Measurements from ENCODE around the gene ARSB.
"Not testable (repeated sequence)": the region's sequence is repeated elsewhere in the genome, so short reads cannot be mapped to it uniquely, and the experiment has no call there.

Gene ARSB

GRCh38 chr5:78763659-78764189 lies 221.4 kb downstream of the ARSB start:
- in situ Hi-C loops (cut with HindIII; ENCODE audit: low pct_ligation_motif_present, low sequenced_read_pairs): no loop called here
- Histone ChIP-seq H3K27me3 (replicated peaks) (no peaks in the 10 kb centered on the region), H3K27ac (no peak overlapping the region), H3K4me3 (ENCODE audit: low read depth, low read length) (no peak overlapping the region), H3K36me3 (replicated peaks) (no peaks in the 10 kb centered on the region)
- no peak for TF ChIP-seq CTCF (IDR thresholded peaks at IDR 0.05; ENCODE audit: low read depth, low read length, missing control alignments)
- DNase-seq: no peak

- DNase-seq; H3K36me3 ChIP-seq (replicated peaks); H3K4me3 ChIP-seq (ENCODE audit: low read depth, low read length); in situ Hi-C loops (cut with HindIII; ENCODE audit: low pct_ligation_motif_present, low sequenced_read_pairs); H3K27me3 ChIP-seq (replicated peaks); H3K27ac ChIP-seq: not testable (repeated sequence)
Measured at GRCh38 chr5:78762743-78763142, 222.4 kb downstream of the ARSB start.

- no peak for DNase-seq
- in situ Hi-C loops (cut with HindIII; ENCODE audit: low pct_ligation_motif_present, low sequenced_read_pairs): no loop called here
Measured at GRCh38 chr5:78761840-78762239, 223.3 kb downstream of the ARSB start.

GRCh38 chr5:78760770-78761169 lies 224.3 kb downstream of the ARSB start:
- no peaks in the 10 kb centered on the region for H3K27me3 ChIP-seq (replicated peaks)
- in situ Hi-C loops (cut with HindIII; ENCODE audit: low pct_ligation_motif_present, low sequenced_read_pairs): no loop called here
- H3K27ac ChIP-seq: no peak overlapping the region
- no peaks in the 10 kb centered on the region for H3K36me3 ChIP-seq (replicated peaks)
- peak; percentile 67 for TF ChIP-seq CTCF (IDR thresholded peaks at IDR 0.05; ENCODE audit: low read depth, low read length, missing control alignments)
- H3K4me3 ChIP-seq (ENCODE audit: low read depth, low read length): no peak overlapping the region
- DNase-seq: no peak

More at GRCh38 chr5:78761840-78762239, 223.3 kb downstream of the ARSB start:
- Histone ChIP-seq H3K27me3 (replicated peaks) (no peaks in the 10 kb centered on the region), H3K27ac (no peak overlapping the region), H3K36me3 (replicated peaks) (no peaks in the 10 kb centered on the region), H3K4me3 (ENCODE audit: low read depth, low read length) (no peak overlapping the region)
- TF ChIP-seq CTCF (IDR thresholded peaks at IDR 0.05; ENCODE audit: low read depth, low read length, missing control alignments): no peak

GRCh38 chr5:78760366-78760765 lies 224.7 kb downstream of the ARSB start:
- in situ Hi-C loops (cut with HindIII; ENCODE audit: low pct_ligation_motif_present, low sequenced_read_pairs): no loop called here
- no peak for TF ChIP-seq CTCF (IDR thresholded peaks at IDR 0.05; ENCODE audit: low read depth, low read length, missing control alignments)
- no peak for DNase-seq
- Histone ChIP-seq H3K36me3 (replicated peaks) (no peaks in the 10 kb centered on the region), H3K27me3 (replicated peaks) (no peaks in the 10 kb centered on the region), H3K4me3 (ENCODE audit: low read depth, low read length) (no peak overlapping the region), H3K27ac (no peak overlapping the region)

- H3K36me3 ChIP-seq (replicated peaks): no peaks in the 10 kb centered on the region
- in situ Hi-C loops (cut with HindIII; ENCODE audit: low pct_ligation_motif_present, low sequenced_read_pairs): no loop called here
- no peak overlapping the region for H3K4me3 ChIP-seq (ENCODE audit: low read depth, low read length)
- TF ChIP-seq CTCF (IDR thresholded peaks at IDR 0.05; ENCODE audit: low read depth, low read length, missing control alignments): no peak
- no peak overlapping the region for H3K27ac ChIP-seq
- DNase-seq: no peak
- H3K27me3 ChIP-seq (replicated peaks): no peaks in the 10 kb centered on the region
Measured at GRCh38 chr5:78758169-78758839, 226.8 kb downstream of the ARSB start.

Measured in brain microvascular endothelial cell (primary cell).